Astrocyte (in vitro differentiated cells and primary cell): ENCODE measurements around the gene ELMO1. TPM values are rescaled to one million over a fixed set of nuclear protein-coding genes. Genes with fewer than 3 reads are reported as not detected.

Experiments
- DNase-seq: peaks from one replicate; pipeline ENCODE4 v3.0.0-alpha.2; 2010; ENCODE audit warnings: low read depth
- FAIRE-seq: peaks from 2 replicates; lab custom pipeline; 2011; peaks lifted over from hg19 to GRCh38; lab: Jason Lieb, UNC
- H2AFZ ChIP-seq: 2 replicates; pipeline ENCODE4 v1.6.0; 2012; ENCODE audit warnings: low read depth, low read length, inconsistent platforms
- H3K27ac ChIP-seq: 2 replicates; pipeline ENCODE4 v1.5.1; 2011; ENCODE audit warnings: low read depth, low read length, inconsistent platforms
- H3K27me3 ChIP-seq: 2 replicates; pipeline ENCODE4 v1.6.0; 2011; ENCODE audit warnings: low read length, inconsistent platforms; ENCODE audit not compliant: insufficient read depth
- H3K36me3 ChIP-seq: 2 replicates; pipeline ENCODE4 v1.5.1; 2011; ENCODE audit warnings: low read length, inconsistent platforms; ENCODE audit not compliant: insufficient read depth
- H3K4me1 ChIP-seq: 2 replicates; pipeline ENCODE4 v1.5.1; 2011; ENCODE audit warnings: low read length, inconsistent platforms; ENCODE audit not compliant: insufficient read depth
- H3K4me2 ChIP-seq: 2 replicates; pipeline ENCODE4 v1.6.0; 2012; ENCODE audit warnings: low read length, inconsistent platforms
- H3K4me3 ChIP-seq: 2 replicates; pipeline ENCODE4 v1.5.1; 2011; ENCODE audit warnings: low read depth, mild to moderate bottlenecking, low read length, inconsistent platforms; ENCODE audit not compliant: insufficient read depth
- H3K79me2 ChIP-seq: 2 replicates; pipeline ENCODE4 v1.6.0; 2012; ENCODE audit warnings: mild to moderate bottlenecking, low read length, inconsistent platforms; ENCODE audit not compliant: insufficient read depth
- H3K9ac ChIP-seq: 2 replicates; pipeline ENCODE4 v1.6.0; 2012; ENCODE audit warnings: mild to moderate bottlenecking, low read length, inconsistent platforms
- H3K9me3 ChIP-seq: 2 replicates; pipeline ENCODE4 v1.5.1; 2012; ENCODE audit warnings: low read depth, mild to moderate bottlenecking, low read length, inconsistent platforms; ENCODE audit not compliant: insufficient read depth
- H4K20me1 ChIP-seq: 2 replicates; pipeline ENCODE4 v1.6.0; 2012; ENCODE audit warnings: low read length, inconsistent platforms; ENCODE audit not compliant: insufficient read depth
- H3K27ac Mint-ChIP-seq: one replicate; pipeline ENCODE4 v1.8.0; 2021; ENCODE audit warnings: mild to moderate bottlenecking, mixed read lengths; ENCODE audit not compliant: unreplicated experiment
- H3K27me3 Mint-ChIP-seq: one replicate; pipeline ENCODE4 v1.8.0; 2021; ENCODE audit warnings: low read depth, mixed read lengths; ENCODE audit not compliant: unreplicated experiment
- H3K36me3 Mint-ChIP-seq: one replicate; pipeline ENCODE4 v1.8.0; 2021; ENCODE audit warnings: low read depth, mixed read lengths; ENCODE audit not compliant: unreplicated experiment
- H3K4me1 Mint-ChIP-seq: one replicate; pipeline ENCODE4 v1.8.0; 2021; ENCODE audit warnings: low read depth, mixed read lengths; ENCODE audit not compliant: unreplicated experiment
- H3K4me3 Mint-ChIP-seq: one replicate; pipeline ENCODE4 v1.8.0; 2021; ENCODE audit warnings: mild to moderate bottlenecking, moderate library complexity, mixed read lengths; ENCODE audit not compliant: unreplicated experiment
- H3K9me3 Mint-ChIP-seq: one replicate; pipeline ENCODE4 v1.8.0; 2021; ENCODE audit warnings: mild to moderate bottlenecking, mixed read lengths; ENCODE audit not compliant: unreplicated experiment
- CTCF ChIP-seq: IDR thresholded peaks from 2 replicates; pipeline ENCODE4 v1.5.1; 2011; ENCODE audit warnings: low read depth, mild to moderate bottlenecking, inconsistent platforms, low read length, moderate library complexity; ENCODE audit not compliant: insufficient read depth
- EZH2 ChIP-seq: IDR thresholded peaks from 2 replicates; pipeline ENCODE4 v1.6.1; 2012; ENCODE audit warnings: mild to moderate bottlenecking, low read length, inconsistent platforms; ENCODE audit not compliant: insufficient read depth
- total RNA-seq: library from RNA; stranded (reverse); gene quantifications from 2 replicates; pipeline ENCODE4 v1.2.1, GENCODE V29; 2021

Gene ELMO1
- total RNA-seq, 1 donor from 2014 or later: 20.4 TPM

DNA sequence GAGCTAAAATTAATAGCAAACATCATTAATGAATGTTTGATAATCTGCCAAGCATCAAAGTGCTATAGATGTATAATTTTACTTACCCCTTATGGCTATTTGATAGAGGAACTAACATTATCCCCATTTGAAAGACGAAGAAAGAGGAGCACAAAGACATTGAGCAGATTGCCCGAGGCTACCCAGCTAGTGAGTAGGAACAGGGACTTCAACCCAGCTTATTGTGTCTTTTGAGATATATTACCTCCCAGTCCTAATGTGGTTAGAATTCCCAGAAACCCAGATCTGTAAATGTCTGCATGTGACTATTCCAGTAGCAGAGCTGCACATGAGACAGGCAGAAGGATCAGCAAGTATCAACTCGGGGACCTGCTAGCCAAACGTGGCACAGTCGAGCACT is 564.3 kb downstream of the ELMO1 start:
- no peak overlapping the region for H3K4me2 ChIP-seq
- TF ChIP-seq EZH2 (no peak), CTCF (no peak)
- Mint-ChIP-seq H3K9me3 (no peaks in the 10 kb centered on the region), H3K27ac (no peak overlapping the region), H3K36me3 (peaks cover 4% of the 10 kb centered on the region), H3K4me1 (no peaks in the 10 kb centered on the region), H3K27me3 (peaks cover 5% of the 10 kb centered on the region), H3K4me3 (no peak overlapping the region)
- no peaks in the 10 kb centered on the region for H3K36me3 ChIP-seq
- H3K4me1 ChIP-seq: no peaks in the 10 kb centered on the region
- no peaks in the 10 kb centered on the region for H3K9me3 ChIP-seq
- no peak overlapping the region for H3K27ac ChIP-seq
- H3K9ac ChIP-seq: no peak overlapping the region
- H3K4me3 ChIP-seq: no peak overlapping the region
- no peaks in the 10 kb centered on the region for H3K79me2 ChIP-seq
- no peak for FAIRE-seq
- H2AFZ ChIP-seq: no peak overlapping the region
- H3K27me3 ChIP-seq: no peaks in the 10 kb centered on the region
- no peaks in the 10 kb centered on the region for H4K20me1 ChIP-seq
- no peak for DNase-seq

- Mint-ChIP-seq H3K27ac (no peak overlapping the region), H3K36me3 (peaks cover 2% of the 10 kb centered on the region), H3K9me3 (no peaks in the 10 kb centered on the region), H3K27me3 (peaks cover 5% of the 10 kb centered on the region), H3K4me3 (no peak overlapping the region), H3K4me1 (no peaks in the 10 kb centered on the region)
- Histone ChIP-seq H3K79me2 (no peaks in the 10 kb centered on the region), H3K4me1 (no peaks in the 10 kb centered on the region), H3K27ac (no peak overlapping the region), H3K9me3 (no peaks in the 10 kb centered on the region), H3K9ac (no peak overlapping the region), H3K4me2 (no peak overlapping the region), H3K27me3 (no peaks in the 10 kb centered on the region), H3K4me3 (no peak overlapping the region), H3K36me3 (no peaks in the 10 kb centered on the region), H2AFZ (no peak overlapping the region), H4K20me1 (no peaks in the 10 kb centered on the region)
- TF ChIP-seq CTCF (no peak), EZH2 (no peak)
- DNase-seq (no peak), FAIRE-seq (no peak)
Measured at GRCh38 chr7:36881233-36881874, 567.3 kb downstream of the ELMO1 start.

GRCh38 chr7:36880108-36880507 is 568.6 kb downstream of the ELMO1 start:
- Histone ChIP-seq H3K9me3 (no peaks in the 10 kb centered on the region), H3K4me3 (no peak overlapping the region), H2AFZ (no peak overlapping the region), H3K4me2 (no peak overlapping the region), H3K9ac (no peak overlapping the region), H3K36me3 (no peaks in the 10 kb centered on the region), H3K79me2 (no peaks in the 10 kb centered on the region), H3K4me1 (no peaks in the 10 kb centered on the region), H4K20me1 (no peaks in the 10 kb centered on the region), H3K27me3 (no peaks in the 10 kb centered on the region), H3K27ac (no peak overlapping the region)
- Mint-ChIP-seq H3K27me3 (peaks cover 5% of the 10 kb centered on the region), H3K27ac (no peak overlapping the region), H3K4me1 (no peaks in the 10 kb centered on the region), H3K36me3 (no peaks in the 10 kb centered on the region), H3K4me3 (no peak overlapping the region), H3K9me3 (no peaks in the 10 kb centered on the region)
- FAIRE-seq (no peak), DNase-seq (no peak)
- no peak for TF ChIP-seq EZH2
- TF ChIP-seq CTCF: no peak
